GM19193 (cell line): ENCODE results near the gene CCDC97.

Source experiments
- POLR2A ChIP-seq: IDR thresholded peaks from 4 replicates; pipeline ENCODE4 v1.6.1; 2011; ENCODE audit not compliant: insufficient read depth, insufficient read length; ENCODE audit errors: extremely low read depth

The CCDC97 gene

GRCh38 chr19:41310033-41310831 is at the start of gene CCDC97:
TSS of gene CCDC97 (plus strand) at chr19:41310172. CDS start at chr19:41310311, 139 bp downstream.
- TF ChIP-seq POLR2A: peak; percentile 90

GRCh38 chr19:41261474-41262190 is 48.3 kb upstream of the CCDC97 start:
- no peak for TF ChIP-seq POLR2A

- peak; percentile 65 for TF ChIP-seq POLR2A
Observed at GRCh38 chr19:41263042-41263849, 46.7 kb upstream of the CCDC97 start.

DNA sequence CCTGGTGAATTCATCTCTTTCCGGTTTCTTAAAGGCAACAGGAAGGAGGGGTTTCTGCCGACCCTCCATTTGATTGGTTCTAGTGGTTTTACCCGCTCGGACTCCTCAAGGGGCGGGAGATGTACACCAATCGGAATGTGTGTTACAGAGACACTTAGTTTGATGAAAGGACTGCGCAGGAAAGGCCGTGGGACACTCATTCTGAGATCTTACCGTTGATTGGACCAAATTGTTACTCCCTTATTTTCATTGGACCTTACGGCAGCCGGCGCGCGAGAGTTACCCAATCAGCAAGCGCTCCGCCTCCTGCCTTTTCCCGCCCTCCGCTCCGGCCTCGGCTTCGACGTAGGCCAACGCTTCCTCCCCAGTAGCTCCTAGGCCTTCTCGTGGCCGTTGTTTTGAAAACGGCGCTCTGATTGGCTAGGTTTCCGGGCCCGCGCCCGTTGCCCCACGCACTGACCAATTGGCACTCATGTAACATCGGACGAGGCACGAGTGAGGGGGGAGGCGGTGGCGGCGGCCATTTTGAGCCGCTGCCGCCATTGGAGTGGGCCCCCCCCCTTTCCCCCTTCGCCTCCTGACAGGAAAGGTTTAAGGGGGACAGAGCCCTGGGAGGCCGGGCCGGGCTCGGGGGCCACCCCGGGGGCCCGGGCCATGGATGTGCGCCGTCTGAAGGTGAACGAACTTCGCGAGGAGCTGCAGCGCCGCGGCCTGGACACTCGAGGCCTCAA is 46.0 kb upstream of the CCDC97 start, which contains the start of gene HNRNPUL1:
TSS of gene HNRNPUL1 (plus strand) at position 523 of the 731 bp plus-strand sequence. CDS start at position 655, 132 bp downstream.
- peak; percentile 31 for TF ChIP-seq POLR2A

- peak; percentile 66 for TF ChIP-seq POLR2A
Observed at GRCh38 chr19:41264581-41265394, 45.2 kb upstream of the CCDC97 start.

- no peak for TF ChIP-seq POLR2A
Observed at GRCh38 chr19:41265395-41266153, 44.4 kb upstream of the CCDC97 start.

DNA sequence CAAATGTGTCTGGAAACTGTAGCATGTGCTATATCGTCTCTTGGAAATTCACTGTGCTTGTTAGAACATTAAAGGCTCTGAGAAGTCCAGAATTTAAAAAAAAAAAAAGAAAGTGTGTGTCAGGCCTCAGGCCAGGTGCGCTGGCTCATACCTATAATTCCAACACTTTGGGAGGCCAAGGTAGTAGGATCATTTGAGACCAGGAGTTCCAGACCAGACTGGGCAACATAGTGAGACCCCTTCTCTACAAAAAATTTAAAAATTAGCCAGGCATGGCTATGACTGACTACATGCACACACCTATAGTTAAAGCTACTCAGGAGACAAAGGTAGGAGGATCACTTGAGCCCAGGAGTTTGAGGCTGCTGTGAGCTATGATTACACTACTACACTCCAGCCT is 40.9 kb upstream of the CCDC97 start:
- TF ChIP-seq POLR2A: no peak

GRCh38 chr19:41269571-41269970 is 40.4 kb upstream of the CCDC97 start:
- TF ChIP-seq POLR2A: no peak

DNA sequence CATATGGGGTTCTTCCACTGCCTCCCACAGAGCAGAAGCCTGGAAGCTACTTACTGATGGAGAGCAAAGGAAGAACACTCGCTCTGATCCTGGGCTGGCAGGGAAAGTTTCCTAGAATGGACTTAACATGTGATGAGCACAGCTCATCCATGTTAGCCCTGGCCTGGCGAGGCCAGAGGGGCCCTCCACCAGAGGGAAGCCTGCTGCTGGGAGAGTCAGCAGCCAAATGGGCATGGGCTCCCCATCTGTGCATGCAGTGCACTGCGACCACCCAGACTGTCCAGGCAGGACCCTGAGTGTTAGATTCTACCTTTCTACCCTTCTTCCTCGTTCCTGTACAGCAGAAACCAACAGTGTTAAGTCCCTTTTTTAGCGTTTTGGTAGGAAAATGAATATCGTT is 36.9 kb upstream of the CCDC97 start:
- no peak for TF ChIP-seq POLR2A

DNA sequence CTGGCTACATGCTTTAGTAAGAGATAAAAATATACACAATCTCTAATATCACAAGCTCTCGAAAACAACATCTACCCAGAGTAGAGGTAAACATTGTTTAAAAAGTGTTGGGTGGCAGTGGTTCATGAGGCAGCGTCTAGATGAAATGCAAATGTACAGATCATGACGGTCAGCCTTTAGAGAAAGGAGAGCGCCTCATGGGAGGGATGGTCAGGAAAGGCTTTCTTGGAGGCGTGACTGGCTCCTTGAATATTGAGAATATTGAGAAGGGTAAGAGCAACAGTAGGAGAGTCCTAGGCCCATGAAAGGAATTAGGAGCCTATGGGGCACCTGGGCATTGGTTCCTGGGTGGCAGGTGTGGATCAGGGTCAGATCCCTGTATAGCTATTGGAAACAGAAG is 35.2 kb upstream of the CCDC97 start:
- no peak for TF ChIP-seq POLR2A

- TF ChIP-seq POLR2A: no peak
Observed at GRCh38 chr19:41276231-41276630, 33.7 kb upstream of the CCDC97 start.

DNA sequence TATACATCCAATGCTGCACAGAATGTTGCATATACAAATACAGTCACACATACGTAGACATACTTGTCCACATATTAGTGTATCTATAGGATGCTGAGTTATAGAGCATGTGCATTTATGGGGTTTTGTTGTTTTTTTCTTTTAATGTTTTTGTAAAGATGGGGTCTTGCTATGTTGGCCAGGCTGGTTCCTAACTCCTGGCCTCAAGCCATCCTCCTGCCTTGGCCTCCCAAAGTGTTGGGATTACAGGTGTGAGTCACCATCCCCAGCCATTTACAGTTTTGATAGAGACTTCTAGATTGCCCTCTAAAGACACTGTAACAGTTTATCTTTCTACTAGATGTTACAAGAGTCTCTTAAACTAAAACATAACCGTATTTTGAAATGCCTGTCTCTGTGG is 31.5 kb upstream of the CCDC97 start:
- no peak for TF ChIP-seq POLR2A

DNA sequence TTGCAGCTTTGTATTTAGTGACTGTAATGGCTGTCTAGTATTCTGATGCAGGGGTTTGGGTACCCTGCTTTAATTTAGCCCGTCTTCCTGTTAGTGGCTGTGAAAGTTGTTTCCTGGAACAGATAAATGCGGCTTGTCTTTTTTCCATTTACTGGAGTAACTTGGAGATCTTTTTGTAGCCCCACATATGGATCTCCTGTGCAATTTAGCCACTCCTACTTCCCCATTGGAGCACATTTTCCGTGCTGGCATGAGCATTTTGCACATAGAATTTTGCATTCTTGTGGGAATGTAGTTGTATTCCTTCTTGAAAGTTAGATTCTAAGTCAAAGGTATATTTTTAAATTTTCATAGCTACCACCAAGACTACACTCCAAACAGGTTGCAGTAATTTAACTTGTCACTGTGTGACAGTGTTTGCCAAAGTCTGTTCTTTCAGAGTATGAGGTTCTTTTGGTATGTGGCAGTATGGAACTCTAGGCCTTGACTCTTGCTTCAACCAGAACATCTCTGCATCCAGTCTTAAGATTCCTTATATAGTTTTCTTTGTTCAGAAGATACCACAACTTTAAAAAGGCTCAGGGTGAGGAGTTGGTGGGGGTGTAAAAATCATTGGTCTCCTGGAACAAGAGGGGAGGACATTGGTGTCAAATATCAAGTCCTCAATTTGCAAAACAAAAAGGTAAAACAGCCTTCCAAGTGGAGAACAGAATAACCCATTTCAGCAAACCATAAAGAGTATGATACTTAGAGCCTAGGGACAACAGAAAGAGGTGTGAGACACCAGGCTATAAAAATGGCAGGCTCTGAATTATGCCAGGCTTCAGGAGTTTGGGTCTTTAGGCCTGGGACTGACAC is 21.1 kb upstream of the CCDC97 start:
- TF ChIP-seq POLR2A: no peak

DNA sequence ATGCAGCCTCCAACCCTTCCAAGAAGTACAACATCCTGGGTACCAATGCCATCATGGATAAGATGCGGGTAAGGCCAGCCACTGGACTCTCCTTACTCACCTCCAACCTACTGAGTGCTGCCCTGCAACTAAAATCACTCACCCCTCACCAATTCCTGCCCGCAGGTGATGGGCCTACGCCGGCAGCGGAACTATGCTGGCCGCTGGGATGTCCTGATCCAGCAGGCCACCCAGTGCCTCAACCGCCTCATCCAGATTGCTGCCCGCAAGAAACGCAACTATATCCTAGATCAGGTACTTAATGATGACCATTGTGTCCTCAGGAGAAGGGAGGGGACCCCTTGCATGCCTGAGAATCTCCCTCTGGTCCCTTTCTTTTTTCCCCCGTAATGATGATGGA is 15.6 kb upstream of the CCDC97 start:
- TF ChIP-seq POLR2A: no peak
